DMS 273 treated with DMSO at 0.1 percent for 48 hours (cell line): Measurements from ENCODE around the gene LRRC31.

Experiments used
- DNase-seq: peaks from one replicate; lab custom pipeline; 2025; lab: John Stamatoyannopoulos, UW

Gene LRRC31

DNA sequence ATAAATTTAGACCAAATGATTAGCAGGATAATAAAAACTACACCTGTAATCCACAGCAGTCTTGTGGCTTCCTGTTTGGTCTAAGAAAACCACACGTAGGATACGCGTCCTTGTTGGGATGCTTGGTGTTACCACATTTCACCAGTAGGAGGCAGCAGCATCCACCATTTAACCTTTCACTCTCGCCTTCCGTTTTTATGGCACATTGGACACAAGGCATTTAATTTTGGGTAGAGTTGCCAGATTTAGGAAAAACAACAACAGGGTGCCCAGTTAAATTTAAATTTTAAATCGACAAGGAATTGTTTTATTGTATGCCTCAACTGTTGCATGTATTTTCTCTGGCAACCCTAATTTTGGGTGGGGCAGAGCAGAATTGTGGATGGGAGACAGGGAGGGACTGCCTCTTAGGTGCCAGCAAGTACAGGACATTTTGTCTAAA lies 6.3 kb downstream of the LRRC31 start:
- DNase-seq, result no peak

DNA sequence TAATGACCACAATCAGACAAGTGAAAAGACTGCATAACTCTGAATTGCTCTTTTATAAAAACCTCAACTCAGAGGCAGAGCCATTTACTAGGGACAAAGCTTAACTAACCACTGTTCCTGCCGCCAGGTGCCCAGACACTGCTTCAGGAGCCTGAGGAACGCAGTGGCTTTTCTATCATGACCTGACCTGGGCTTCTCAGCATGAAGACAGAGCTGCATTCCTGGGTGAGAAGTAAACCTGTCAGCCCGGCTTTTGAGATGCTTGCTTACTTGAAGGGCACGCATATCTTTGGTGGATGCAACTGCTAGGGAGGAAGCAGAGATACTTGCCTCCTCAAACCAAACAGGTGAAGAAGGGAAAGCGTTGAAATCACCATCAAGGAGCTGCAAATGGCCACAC lies 7.9 kb downstream of the LRRC31 start:
- DNase-seq, result no peak

DNA sequence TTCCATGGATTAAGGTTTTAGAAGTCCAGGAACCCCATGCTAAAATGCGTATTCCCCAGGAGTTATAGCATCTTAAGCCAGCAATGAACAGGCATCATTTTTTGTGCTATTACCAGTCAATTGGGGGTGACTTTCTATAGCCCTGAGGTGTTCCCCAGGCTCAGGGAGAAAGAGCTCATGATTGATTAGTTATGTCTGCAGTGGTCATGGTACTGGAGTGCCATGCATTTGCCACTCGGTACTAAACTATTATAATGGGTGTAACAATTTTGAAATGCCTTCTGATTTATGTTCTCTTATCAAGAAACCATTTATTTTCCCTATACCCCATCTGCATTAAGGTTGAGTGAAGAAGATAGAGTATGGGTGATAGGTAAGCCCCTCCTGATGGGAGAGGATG lies 11.9 kb downstream of the LRRC31 start:
- DNase-seq, result no peak

DNA sequence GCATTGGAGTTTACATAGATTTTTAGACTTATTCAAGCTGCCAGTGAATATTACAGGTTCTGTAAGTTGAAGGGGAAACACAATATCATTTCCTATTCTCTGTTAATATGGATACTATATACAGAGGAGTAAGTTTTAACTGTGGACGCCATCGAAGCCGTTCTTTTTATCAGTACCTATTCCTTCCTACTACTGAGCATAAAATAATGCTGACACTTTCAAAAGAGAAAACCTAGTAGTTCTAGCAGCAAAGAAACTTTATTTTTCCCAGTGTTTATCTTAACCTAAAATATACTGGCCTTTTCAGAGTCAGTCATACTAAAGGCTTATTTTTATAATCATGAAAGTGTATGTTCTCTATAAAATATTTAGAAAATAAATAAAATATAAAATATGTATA lies 14.2 kb downstream of the LRRC31 start:
- DNase-seq, result no peak

DNA sequence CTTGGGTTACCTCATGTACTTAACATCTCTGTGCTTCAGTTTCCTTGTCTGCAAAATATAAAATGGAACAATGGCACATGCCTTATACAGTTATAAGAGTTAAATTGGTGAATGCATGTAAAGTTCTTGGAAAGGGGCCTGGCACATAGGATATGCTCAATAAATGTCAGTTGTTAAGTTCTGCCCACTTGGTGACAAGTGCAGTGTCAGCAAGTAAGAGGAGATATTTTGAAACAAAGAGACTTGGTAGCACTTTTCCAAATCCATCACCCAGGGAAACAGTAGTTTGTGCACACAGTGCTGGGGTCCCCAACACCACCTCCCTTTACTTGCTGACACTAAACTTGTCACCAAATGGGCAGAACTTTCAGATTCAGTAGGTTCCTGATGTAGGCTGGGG lies 19.1 kb downstream of the LRRC31 start:
- DNase-seq, result no peak

DNA sequence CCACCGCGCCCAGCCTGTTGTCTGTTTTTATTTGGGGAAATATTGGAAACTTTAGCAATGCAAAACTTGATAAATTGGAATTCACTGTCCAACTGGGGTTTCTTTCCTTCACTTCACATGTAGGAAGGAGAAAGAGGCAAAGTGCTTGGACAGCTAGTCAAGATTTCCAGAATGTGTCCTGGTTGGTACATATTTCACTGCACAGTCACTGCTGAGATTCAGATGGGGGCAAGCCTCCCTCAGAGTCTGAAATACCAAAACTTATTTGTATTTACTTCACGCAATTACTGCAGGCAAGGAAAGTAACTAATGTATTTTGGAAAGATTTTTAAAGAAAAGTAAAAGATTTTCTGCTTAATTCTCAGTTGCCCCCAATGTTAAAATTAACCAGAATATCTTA lies 21.0 kb downstream of the LRRC31 start:
- DNase-seq, result no peak

DNA sequence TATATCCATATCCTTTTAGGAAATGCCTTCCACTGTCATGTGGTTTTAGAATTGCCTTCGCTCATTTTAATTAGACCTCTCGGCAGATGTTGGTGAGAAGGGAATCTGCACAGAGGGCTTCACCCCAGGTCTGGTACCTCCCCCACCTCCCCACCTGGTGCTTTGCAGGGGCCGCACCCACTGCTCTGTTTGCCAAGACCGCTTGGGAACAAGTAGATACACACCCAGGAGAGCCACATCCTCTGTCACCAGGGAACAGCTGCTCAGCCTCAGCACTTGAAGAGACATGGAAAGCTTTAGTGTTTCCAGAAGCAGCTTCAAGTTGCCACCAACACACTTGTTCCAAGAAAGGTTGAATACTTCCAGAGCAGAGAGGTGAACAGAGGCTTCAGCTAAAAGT lies 21.8 kb downstream of the LRRC31 start:
- DNase-seq, result no peak

DNA sequence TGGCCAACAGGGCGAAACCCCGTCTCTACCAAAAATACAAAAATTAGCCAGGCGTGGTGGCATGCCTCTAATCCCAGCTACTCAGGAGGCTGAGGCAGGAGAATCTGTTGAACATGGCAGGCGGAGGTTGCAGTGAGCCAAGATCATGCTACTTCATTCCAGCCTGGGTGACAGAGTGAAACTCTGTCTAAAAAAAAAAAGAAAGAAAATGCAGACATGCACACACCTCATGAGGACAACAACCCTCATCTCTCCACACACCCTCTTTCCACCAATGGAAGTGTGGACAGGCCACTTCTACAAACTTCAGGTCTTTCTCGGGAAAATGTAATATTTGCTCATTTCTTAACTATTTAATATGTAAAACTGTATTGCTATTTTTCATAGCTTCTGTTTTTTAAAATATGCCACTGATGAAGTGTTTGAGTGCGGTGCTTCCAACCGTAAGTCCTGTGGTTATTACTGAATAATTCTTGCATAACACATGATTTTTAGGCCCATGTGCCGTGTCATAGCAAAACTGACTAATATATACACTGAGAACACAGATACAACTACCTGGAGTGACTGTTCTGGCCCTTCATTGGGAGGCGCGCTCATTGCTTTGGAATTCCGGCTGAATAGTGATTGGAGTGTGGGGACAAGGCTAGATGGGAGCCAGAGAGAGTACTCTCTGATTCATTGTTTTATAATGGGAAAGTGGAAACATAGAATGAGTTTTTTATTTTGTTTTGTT lies 23.1 kb downstream of the LRRC31 start:
- DNase-seq, result no peak

DNA sequence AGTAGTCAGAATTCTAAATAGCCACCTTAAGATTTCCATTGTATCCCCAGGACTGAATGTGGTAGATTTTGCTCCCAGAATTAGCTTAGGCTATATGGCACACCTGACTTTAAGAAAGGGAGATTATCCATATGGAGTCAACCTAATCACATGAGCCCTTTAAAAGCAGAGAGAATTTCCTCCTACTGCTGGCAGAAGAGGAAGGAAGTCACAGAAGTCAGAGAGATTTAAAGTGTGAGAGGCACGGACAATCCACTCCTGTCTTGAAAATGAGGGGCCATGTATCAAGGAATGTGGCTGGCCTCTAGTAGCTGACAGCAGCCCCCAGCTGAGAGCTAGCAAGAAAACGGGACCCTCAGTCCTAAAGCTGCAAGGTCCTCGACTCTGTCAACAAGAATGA lies 26.8 kb downstream of the LRRC31 start:
- no peak for DNase-seq

DNA sequence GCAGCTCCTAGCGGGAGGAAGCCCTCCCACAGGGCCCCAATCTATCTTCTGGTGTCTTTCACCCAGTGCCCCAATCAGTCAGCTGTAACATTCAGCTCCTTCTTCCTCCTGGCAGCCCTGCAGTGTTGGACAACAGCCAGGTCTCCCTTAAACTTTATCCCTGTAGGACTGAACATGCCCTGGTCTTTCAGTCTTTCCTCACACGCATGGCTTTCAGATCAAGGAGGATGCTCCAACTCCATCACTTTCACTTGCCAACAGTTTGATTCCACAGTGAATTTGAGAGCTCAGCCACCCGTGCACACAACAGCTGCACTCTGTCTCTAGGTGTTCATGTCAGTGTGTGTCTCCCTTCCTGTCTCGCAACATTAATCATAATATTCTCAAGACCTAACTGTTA lies 28.6 kb downstream of the LRRC31 start:
- DNase-seq, result no peak

DNA sequence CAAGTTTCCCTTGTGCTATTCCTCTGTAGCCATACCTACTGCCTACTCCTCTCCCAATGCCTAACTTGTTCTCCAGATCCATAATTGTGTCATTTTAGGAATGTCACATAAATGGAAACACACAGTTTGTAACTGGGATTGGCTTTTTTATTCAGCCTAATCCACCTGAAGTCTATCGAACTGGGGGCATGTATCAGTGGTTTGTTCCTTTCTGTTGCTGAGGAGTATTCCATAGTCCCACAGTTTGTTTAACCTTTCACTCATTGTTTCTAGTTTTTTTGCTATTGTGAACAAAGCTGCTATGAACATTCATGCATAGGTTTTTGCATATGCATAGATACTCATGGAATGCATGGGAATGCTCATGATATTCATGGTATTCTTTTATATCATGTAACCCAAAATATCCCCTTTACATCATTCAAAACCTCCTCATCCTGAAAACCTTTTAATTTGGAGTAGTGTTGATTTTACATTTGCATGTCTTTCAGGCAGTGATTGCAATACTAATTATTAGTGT lies 31.2 kb downstream of the LRRC31 start:
- no peak for DNase-seq

DNA sequence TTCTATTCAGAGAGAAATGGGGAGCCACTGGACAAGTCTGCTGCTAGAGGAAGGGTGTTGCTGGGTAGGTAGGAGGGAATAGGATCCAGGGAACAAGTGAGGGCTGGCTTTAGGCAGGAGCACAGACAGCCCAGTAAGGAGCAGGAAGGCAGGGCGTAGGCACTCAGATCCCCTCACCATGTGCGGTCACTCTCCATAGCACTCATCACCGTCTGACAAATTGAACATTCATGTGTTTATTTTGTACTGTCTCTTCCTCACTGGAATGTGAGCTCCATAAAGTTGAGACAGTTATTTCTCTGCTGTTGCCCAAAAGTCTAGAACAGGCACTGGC lies 32.8 kb downstream of the LRRC31 start:
- no peak for DNase-seq

DNA sequence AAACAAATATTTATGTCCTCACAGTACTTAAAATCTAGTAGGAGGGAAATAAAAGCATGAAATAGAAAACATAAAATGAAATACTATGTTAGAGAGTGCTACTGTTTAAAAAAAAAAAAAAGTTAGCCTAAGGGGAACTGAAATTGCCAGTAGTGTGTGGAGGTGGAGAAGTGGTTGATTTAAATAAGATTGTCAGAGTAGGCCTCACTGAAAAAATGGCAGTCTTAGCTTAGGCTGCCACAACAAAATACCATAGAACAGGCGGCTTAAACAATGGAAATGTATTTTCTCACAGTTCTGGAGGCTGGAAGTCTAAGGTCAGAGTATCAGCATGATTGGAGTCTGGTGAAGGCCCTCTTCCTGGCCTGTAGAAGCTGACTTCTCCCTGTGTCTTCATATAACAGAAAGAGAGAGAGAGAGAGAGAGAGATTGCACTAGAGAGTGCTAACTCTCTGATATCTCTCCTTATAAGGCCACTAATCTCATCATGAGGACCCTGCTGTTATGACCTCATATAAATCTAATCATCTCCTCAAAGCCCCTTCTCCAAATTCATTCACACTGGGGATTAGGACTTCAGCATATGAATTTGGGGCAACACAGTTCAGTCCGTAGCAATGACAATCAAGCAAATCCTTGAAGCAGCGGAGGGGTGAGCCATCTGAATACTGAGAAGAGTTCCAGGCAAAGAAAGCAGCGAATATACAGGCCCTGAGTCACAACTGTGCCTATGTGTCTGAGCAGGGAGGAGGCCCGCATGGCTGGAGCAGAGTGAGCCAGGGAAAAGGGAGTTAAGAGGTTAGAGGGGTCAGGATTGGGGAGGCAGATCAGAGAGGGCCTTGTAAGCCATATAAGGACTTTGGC lies 33.4 kb downstream of the LRRC31 start:
- DNase-seq, result no peak

DNA sequence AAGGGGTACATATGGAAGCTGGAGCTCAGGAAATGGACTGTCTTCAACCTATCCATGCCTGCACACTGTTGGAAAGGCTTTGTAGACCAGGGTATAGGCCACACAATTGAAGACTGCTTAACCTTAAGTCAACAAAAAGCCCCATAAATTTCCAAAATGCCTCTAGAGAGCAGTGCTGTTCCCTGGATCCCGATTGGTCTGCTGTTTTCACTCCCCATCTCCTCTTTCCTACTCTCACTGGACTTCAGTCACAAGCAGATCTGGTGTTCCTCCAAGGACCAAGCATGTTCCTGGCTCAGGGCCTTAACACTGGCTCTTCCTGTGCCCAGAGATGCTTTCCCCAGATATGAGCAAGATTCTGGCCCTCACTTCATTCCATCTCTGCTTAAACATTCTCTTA lies 34.2 kb downstream of the LRRC31 start:
- no peak for DNase-seq

DNA sequence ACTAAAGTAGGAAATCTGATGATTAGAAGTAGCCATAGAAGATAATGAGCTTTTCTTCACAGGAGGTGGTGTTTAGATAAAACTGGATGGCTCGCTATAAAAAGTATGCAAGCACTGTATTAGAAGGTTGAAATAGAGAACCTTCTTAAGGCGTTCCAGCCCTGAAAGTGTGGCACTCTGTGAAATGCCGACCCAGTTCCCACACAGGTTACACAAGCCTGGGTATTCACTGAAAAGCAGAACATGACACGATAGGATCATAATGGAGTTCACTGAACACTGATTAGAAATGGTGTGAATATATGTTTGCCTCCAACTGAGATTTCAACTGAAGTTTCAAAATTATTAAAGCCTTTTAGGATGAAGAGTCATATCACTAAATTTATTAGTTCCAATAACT lies 42.0 kb downstream of the LRRC31 start:
- no peak for DNase-seq

DNA sequence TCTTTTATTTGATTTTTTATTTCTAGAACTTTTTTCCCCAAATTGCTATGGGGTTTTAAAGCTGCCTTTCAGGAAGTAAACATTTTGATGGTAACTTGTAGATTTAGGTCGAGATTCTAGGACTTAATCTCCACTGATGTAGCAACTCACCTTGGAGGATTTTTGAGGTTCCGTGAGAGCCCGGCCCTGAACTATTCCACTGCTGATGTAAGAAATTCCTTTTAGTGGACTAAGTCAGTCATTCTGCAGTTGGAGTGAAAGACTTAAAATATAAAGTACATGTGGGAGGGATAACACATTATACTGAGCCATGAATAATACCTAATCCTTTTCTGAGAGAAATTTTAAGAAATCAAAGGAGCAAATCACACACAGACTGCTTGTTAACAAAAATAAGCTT lies 44.4 kb downstream of the LRRC31 start:
- no peak for DNase-seq

DNA sequence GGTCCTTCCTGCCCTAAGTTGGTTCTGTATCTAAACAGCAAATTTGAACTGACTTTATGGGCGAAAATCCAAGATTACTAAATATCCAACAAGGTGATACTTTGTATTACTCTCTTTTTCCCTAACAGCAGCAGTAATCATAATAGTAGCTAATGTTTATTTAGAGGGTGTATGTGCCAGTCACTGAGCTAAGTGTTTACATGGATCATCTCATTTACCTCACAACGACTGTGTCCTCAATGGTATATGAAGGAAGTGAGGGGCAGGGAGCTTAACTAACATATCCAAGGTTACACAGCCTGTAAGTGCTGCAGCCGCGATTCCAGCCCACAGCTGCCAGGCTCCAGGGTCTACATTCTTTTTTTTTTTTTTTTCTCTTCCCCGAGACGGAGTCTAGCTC lies 46.8 kb downstream of the LRRC31 start:
- no peak for DNase-seq

DNA sequence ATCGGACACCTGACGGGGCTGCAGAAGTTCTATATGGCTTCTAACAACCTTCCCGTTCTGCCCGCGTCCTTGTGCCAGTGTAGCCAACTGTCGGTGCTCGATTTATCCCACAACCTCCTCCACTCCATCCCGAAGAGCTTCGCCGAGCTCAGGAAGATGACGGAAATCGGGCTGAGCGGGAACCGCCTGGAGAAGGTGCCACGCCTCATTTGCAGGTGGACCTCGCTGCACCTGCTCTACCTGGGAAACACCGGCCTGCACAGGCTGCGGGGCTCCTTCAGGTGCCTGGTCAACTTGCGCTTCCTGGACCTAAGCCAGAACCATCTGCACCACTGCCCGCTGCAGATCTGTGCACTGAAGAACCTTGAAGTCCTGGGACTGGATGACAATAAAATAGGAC lies 47.2 kb downstream of the LRRC31 start:
- DNase-seq, result no peak

DNA sequence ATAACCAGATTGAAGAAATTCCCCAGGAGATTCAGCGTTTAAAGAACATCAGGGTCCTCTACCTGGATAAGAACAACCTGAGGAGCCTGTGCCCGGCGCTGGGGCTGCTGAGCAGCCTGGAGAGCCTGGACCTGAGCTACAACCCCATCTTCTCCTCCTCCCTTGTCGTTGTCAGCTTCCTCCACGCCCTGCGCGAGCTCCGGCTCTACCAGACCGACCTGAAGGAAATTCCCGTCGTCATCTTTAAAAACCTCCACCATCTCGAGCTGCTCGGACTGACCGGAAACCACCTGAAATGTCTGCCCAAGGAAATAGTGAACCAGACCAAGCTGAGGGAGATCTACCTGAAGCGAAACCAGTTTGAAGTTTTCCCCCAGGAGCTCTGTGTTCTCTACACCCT lies 47.6 kb downstream of the LRRC31 start:
- no peak for DNase-seq

DNA sequence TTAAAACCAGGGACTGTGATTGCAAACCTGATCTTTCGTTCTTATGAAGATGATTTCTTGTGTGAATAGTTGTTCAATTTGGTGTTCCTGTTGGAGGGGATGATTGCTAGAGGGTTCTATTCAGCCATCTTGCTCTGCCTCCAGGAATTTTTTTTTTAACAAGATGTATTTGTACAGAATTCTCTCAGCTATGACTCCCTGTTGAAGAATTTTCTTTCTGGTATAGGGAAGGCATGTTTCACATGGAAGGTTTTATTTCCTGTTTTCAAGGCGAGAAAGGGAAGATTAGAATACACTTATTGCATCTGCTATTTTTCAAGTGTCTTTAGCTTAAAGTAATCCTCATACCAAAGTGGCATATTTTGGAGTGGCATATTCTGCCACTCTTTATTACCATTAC lies 51.4 kb downstream of the LRRC31 start:
- DNase-seq, result no peak

DNA sequence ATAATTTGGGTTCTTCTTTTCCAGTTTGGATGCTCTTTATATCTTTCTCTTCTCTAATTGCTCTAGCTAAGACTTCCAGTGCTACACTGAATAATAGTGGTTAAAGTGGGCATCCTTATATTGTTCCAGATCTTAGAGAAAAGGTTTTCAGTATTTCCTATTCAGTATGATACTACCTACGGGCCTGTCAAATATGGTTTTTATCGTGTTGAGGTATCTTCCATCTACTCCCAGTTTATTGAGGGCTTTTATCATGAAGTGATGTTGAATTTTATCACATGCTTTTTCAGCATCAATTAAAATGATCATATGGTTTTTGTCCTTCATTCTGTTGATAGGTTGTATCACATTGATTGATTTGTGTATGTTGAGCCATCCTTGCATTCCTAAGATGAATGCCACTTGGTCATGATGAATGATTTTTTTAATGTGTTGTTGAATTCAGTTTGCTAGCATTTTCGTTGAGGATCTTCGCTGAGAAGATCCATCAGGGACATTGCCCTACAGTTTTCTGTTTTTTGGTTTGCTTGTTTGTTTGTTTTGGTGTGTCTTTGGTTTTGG lies 54.1 kb downstream of the LRRC31 start:
- DNase-seq, result no peak

DNA sequence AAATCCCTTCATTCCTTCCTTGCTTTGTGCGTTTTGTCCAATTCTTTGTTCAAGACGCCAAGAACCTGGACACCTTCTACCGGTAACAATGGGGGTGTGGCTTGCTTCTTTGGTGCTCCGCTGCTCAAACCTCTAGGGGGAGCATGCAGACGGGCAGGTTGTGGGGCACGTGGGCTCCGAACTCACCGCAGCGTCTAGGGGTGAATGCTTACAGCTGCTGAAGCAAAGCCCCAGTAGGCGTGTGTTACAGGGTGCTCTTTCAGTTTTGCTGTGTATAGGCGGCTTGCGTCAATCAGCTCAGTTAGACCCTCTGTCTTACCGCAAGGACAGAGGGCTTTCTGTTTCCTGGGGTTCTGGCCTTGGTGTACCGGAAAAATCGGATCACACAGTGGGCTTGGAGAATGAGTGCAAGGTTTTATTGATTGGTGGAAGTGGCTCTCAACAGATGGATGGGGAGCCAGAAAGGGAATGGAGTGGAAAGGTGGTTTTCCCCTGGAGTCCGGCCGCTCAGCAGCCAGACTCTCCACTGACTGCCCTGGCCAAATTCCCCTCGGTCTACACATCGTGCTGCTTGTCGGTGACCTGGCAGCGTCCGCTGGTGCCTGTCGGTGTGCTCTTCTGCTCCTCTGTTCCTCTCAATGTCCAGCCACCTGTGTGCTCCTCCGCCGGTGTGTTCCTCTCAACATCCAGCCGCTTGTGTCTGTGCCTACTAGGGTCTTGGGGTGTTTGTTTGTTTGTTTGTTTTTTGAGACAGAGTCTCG lies 55.8 kb downstream of the LRRC31 start:
- no peak for DNase-seq
